SIG-M5 (cell line): ENCODE data around the gene NAXD.
A peak's percentile ranks its signal among the peaks of the same experiment; 100 is the strongest.
"Not testable (repeated sequence)": the region's sequence is repeated elsewhere in the genome, so short reads cannot be mapped to it uniquely, and the experiment has no call there.

Source experiments
- DNase-seq: peaks from one replicate; lab custom pipeline; 2025; lab: John Stamatoyannopoulos, UW

NAXD gene

GRCh38 chr13:110664673-110665072 lies 49.3 kb downstream of the NAXD start:
- DNase-seq = no peak

- DNase-seq = peak; percentile 68
Measured at GRCh38 chr13:110665491-110666254, 50.3 kb downstream of the NAXD start.

- no peak for DNase-seq
Measured at GRCh38 chr13:110666255-110666533, 50.8 kb downstream of the NAXD start.

- no peak for DNase-seq
Measured at GRCh38 chr13:110669036-110669435, 53.7 kb downstream of the NAXD start.

DNA sequence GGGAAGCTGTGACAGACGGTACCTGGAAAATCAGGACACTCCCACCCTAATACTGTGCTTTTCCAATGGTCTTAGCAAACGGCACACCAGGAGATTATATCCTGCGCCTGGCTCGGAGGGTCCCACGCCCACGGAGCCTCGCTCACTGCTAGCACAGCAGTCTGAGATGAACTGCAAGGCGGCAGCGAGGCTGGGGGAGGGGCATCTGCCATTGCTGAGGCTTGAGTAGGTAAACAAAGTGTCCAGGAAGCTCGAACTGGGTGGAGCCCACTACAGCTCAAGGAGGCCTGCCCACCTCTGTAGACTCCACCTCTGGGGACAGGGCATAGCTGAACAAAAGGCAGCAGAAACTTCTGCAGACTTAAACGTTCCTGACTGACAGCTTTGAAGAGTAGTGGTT lies 54.5 kb downstream of the NAXD start:
- not testable (repeated sequence) for DNase-seq

- DNase-seq = no peak
Measured at GRCh38 chr13:110676595-110677587, 61.5 kb downstream of the NAXD start.

- no peak for DNase-seq
Measured at GRCh38 chr13:110677731-110678545, 62.6 kb downstream of the NAXD start.

DNA sequence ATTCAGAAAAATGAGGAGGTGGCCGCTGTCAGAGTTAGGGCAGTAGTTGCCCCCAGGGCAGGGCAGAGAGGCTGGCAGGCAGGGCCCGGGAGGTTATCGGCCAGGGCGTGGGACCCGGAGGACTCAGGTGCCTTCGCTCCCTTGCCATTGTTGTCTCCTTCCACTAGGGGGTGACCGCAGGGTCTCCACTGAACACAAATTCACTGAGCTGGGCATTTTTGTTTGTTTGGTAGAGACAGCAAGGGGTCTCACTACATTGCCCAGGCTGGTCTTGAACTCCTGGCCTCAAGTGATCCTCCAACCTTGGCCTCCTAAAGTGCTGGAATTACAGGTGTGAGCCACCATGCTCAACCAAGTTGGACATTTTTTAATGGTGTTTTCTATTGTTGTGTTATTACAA lies 65.5 kb downstream of the NAXD start:
- DNase-seq = no peak

DNA sequence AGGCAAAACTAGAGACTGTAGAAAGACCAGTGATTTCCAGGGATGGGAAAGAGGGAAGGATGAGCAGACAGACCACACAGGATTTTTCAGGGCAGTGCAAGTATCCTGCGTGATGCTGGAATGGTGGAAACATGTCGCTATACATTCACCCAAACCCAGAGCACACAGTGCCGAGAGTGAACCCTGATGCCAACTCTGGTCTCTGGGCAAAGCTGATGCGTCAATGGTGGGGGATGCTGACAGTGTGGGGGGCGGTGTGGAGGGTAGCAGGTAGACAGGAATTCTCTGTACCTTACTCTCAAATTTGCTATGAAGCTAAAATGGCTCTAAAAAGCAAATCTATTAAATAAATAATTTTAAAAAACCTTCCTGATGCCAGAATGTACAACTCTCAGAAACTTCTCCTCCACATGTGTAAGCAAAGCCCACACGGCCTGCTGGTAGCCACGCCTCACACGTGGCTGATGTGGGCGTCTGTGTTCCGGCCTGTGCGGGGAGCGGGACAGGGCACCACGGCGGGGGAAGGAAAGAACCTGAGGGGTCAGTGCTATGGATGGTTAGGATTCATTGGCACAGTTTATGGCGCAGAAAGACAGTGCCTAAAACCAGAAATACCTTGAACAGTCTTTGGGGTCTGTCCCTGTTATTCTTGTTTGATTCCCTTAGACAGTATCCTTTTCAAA lies 66.7 kb downstream of the NAXD start:
- DNase-seq = no peak

GRCh38 chr13:110682746-110683145 lies 67.4 kb downstream of the NAXD start:
- DNase-seq = no peak

DNA sequence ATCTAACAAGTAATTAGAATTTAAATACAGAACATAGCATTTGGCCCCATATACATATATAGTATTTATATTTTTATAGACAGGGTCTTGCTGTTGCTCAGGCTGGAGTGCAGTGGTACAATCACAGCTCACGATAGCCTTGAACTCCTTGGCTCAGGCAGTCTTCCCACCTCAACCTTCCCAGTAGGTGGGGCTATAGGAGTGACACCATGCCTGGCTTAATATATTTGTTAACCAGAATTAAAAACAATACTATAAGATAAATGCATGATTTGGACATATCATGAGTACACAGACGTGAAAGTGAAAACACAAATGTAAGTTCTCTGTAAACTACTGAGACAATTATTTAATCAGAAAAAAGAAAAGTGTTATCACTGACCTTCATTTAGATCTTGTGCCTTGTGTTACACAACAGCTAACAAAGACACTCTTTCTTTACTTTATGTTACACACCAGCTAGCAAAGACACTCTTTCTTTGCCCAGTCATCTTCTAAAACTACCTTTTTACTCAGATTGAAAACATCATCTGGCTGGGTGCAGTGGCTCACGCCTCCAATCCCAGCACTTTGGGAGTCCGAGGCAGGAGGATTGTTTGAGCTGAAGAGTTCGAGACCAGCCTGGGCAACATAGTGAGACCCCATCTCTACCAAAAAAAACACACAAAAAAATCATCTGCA lies 68.0 kb downstream of the NAXD start:
- no peak for DNase-seq

- no peak for DNase-seq
Measured at GRCh38 chr13:110683921-110684320, 68.6 kb downstream of the NAXD start.

DNA sequence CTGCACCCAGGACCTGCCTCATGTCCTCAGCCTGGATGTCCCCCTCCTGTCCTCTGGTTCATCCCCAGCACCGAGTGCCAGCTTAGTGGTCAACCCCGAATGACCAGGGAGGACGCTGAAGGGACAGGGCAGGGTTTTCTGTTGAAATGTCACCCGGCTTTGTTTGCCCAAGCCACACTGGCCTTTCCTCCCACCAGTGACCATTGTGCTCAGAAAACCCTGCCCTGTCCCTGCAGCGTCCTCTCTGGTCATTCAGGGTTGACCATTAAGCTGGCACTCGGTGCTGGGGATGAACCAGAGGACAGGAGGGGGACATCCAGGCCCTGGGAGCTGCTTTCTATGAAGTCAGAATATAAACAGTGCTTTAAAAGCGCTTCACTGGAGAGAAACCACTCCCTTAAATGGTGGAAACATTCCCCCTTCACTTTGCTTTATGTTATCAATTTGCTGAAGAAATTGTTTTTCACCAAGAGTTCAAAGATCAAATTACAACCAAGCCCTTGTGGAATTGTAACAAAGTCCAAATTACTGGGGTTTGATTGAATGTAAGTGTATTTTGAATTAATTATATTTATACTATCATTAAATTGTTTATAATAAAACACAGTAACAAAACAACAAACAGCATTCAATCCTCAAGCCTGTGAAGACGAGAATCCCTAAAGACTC lies 69.2 kb downstream of the NAXD start:
- DNase-seq = no peak

- no peak for DNase-seq
Measured at GRCh38 chr13:110685305-110686020, 70.1 kb downstream of the NAXD start.

DNA sequence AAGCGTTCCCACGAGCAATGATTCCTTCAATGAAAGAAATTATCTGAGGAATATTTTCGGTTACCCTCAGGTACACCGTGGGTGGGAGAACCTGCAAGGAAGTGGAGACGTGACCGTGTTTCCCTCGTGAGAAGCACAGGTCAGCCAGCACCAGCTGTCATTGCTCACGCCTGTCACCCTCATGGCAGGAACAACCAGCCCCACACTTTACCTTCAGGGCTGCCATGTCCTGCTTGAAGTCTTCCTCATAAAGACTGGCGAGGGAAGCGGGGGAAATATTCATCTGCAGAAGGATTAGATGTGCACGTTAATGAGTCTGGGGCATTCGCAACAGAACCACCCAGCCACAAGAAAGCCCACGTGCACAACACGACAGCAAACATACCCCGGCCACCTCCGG lies 72.4 kb downstream of the NAXD start:
- no peak for DNase-seq

GRCh38 chr13:110689041-110689440 lies 73.7 kb downstream of the NAXD start:
- DNase-seq = no peak
